HUDEP-2 (cell line): ENCODE measurements around the gene RHBDF1.

Source experiments
- DNase-seq, 76 experiments: peaks; one replicate each; lab custom pipeline; 2025; ENCODE audit not compliant: unreplicated experiment in 76 of 76; lab: John Stamatoyannopoulos, UW

Gene RHBDF1

DNA sequence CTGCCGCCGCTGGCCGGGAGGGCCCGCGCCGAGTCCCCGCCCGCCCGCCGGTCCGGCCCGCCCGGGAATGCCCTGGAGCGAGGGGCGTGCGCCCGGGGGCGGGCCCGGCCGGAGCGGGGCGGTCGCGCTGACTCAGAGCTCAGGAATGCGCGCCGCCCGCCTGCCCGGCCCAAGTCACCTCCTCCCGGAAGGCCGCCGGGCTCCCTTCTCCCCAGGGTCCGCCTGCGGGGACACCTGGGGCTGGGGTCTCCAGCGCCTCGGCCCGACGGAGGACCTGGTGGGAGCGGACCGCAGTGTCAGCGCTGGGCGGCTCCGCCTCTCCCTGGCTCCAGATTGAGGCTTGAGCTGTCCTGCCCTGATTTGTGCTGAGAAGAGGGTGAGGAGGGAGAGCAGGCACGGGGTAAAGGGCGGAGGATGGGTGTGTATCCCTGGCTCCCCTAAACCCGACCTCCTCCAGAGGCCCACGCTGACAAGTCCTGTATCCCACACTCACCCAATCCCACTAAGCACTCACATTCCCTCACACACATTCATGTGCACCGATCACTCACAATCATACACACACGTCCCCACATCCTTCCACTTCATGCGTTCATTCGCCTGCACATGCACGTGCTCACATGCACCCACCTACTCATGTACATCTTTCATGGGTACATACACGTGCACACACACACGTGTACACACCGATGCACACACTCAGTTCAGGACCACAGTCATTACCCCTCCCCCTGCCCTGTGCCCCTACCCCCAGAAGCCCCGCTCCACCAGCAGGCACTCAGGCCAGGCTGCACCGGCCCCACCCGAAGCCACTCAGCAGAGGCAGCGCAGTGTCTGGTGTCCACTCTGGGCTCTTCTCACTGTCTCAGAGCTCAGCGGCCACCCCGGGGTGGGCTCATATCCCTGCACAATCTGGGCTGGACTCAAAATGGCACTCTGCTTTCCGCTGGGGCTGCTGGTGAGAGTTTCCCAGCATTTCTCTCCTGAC, at the start of gene RHBDF1:
RHBDF1 (minus strand) TSS at position 71 of the 988 bp plus-strand sequence. CDS start 7,616 bp downstream, outside the sequence.
- DNase-seq = peak in 13 of 76 experiments; percentile 6 to 38 (median 20)

- DNase-seq = peak in 21 of 76 experiments; percentile 8 to 52 (median 28)
Measured at GRCh38 chr16:120756-121155, 48.3 kb upstream of the RHBDF1 start.

DNA sequence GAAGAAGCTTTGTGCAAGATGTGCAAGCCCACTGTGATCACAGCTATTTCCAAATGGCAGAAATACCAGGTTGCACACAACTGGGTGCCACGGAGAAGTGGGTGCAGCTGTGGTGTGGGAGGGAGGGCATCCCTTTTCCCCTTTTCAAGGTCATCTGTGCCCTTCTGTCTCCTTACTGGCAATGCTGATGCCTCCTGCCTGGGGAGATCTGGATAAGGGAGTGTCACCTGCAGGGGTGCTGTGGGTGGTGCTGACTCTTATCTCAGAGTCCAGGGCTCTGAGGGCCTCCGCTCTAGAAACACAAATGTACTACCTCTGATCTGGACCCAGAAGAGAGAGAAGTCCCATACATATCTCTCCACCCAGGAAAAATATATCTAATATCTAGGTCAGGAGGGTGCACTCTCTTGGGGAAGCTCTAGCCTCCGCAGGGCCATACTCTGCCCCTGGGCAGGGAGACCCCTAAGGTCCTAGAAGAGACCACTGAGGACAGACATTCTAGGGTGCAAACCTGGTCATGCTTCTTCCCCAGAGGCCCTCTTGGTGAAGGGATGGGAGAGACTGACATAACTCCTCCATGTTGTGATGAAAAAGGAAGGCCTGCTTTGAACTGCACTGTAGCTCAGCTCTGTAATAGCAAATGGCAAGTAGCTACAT, 47.5 kb upstream of the RHBDF1 start:
- DNase-seq = peak in 73 of 76 experiments; percentile 43 to 93 (median 76)

GRCh38 chr16:119295-119694, 46.9 kb upstream of the RHBDF1 start:
- DNase-seq = peak in 2 of 76 experiments; percentile 32 to 57

GRCh38 chr16:118857-119256, 46.4 kb upstream of the RHBDF1 start:
- no peak for DNase-seq

- DNase-seq = peak in 73 of 76 experiments; percentile 27 to 90 (median 75)
Measured at GRCh38 chr16:117379-118365, 45.2 kb upstream of the RHBDF1 start.

DNA sequence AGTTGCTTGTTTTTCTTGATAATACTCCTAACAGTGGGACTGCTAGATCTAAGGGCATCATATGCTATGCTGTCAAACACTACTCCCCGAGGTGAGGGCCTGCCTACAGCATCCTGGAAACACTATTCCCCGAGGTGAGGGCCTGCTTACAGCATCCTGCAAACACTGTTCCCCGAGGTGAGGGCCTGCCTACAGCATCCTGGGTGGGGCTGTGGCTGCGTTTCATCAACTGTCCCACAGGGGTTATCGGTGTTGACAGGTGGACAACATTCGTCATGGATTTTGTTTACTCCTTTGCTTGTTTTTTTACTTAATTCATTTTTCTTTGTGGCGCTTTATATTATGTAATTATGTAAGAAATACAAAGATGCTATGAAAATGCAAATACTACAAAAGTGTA, 43.6 kb upstream of the RHBDF1 start:
- no peak for DNase-seq

GRCh38 chr16:114327-114726, 41.9 kb upstream of the RHBDF1 start:
- DNase-seq = no peak

DNA sequence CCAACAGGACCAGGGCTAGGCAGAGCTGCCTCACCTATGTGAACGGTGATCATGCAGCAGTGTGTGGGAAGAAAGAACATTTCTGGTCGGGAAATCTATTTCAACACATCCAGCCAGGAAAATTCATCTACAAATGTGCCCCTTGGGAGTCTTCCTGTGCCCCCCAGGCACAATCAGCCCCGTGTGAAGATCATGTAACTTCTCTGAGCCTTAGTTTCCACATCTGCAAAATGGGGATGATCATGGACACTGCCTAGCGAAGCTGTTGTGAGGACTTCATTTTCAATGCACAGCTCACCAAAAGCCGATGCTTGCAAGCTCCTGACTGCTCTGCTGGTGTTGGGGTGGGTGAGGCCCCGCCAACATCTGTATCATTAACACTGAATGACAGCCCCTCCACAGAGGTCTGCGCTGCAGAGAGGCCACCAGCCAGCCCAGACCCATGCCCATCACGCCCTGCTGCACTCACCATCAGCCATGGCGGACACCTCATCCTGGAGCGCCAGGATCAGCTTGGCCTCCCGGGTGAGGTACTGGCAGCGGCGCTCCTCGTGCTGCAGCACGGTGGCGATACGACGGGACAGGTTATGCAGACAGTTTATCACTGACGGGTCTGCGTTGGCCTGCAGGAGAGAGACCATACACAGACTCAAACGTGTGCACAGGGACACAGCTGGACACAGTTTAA, 39.9 kb upstream of the RHBDF1 start:
- no peak for DNase-seq

DNA sequence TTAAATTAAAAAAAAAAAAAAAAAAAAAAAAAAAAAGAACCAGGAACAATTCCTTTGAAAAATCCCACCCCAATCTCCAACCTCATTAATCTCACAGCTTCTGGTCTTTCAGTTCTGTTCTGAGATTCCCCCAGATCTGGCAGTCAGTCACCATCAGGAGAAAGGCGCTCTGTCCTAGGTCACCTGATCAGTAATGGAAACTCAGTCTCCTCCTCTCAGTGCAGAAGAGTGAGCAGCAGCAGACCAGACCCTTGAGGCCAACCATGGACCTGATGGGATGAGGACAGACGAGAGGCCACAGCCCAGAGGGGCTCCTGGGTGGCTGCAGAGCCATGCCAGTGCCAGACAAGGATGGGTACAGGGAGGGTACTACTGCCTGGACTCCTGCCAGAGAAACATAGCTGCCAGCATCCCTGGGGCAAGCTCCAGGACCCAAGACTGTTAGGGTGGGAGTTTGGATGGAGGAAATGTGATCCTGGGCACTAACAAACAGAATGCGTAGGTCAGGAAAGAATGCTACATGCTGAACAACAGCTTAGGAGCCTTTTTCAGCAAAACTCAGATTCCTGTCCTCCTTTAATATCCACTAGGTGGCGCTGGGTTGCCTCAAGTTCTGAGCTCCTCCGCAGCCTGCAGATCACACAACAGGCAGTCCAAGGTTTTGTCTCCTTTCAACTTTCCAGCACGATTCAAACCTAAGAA, 34.3 kb upstream of the RHBDF1 start:
- peak in 66 of 76 experiments; percentile 9 to 84 (median 54) for DNase-seq

DNA sequence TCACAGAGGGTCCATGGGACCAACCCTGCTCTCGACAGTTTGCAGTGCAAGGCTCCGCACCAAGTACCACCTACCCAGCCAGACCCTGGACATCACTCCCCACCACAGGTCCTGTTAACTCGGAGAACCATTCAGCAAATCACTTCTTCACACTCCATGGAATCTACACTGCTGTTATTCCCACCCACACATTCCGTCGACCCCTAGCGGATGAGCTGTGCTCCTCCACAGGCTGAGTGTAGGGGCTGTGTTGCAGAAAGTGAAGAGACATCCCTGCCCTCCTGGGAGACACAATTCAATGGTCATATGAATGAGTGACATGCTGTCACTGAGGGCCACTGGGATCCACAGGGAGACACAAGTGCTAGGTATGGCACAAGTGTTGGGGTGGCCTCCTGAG, 33.1 kb upstream of the RHBDF1 start:
- DNase-seq = no peak

GRCh38 chr16:104928-105327, 32.5 kb upstream of the RHBDF1 start:
- DNase-seq = peak in 72 of 76 experiments; percentile 43 to 90 (median 70)

- no peak for DNase-seq
Measured at GRCh38 chr16:104355-104754, 31.9 kb upstream of the RHBDF1 start.

DNA sequence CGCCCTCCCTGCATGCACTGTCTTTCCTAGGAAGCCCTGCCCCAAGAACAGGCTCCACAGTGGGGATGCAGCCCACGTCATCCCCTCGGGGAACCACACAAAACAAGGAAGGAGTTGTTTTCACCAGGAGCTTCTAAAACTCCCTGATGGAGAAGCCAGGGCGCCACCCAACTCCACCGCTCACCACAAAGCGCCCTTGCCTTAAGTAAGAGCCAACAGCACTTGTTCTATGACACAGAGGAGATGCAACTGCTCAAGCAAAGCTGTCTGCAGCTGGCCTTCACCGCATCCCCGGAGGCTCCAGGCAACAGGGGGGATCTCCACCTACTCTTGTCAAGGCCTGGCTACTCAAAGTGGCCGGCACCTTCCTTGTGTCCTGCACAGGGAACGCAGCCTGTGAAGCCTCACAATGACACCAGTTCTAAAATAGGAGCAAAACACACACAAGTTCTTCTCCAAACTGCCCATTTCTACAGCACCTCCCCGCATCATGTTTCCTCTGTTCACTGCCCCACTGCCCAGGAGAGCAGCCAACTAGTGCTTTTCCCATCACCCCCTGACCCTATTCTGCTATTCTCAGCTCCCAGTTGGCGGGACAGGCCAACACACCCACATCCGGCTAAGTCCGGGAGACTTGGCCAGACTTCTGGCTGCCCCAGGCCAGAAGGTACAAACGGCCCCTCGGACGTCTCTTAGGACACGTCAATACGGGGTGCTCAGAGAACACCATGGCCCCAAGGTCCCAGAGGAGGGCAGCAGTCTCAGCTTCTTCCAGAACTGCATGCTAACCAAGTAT, 29.8 kb upstream of the RHBDF1 start:
- no peak for DNase-seq

DNA sequence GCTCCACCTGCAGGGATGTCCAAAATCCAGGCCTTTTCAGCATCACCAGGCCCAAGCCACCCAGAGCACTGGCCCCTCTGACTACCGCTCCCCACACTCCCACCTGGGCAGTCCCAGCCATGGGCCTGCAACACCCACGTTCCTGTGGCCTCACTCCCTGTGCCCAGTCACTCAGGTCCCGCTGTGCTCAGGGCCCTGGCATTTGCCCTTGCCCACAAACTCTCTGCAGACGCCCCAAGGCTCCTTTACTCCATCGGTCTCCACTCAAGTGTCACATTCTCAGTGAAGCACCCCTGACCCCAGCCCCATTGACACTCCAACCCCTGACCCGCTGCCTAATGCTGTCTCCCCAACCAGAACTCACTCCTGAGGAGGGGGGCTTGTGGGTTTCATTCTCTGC, 29.2 kb upstream of the RHBDF1 start:
- DNase-seq = no peak

- no peak for DNase-seq
Measured at GRCh38 chr16:100989-101388, 28.6 kb upstream of the RHBDF1 start.

DNA sequence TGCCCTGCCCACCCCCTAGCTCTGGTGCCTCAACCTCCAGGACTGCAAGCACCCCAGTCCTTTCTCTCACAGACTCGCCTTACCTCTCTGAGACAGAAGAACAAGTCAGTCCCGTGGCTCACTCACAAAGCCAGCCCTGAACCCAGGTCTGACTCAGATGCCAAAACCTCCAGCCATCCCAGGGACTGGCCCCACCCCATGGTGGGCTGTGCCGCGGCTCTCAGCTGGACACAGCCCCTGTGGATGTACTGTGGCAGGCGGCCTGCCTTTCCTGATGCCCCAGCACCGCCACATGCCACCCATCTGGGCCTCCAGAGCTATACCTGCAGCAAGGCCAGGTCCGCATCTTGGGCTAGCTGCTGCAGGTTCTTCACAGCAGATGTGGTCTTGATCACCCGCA, 25.4 kb upstream of the RHBDF1 start:
- no peak for DNase-seq

DNA sequence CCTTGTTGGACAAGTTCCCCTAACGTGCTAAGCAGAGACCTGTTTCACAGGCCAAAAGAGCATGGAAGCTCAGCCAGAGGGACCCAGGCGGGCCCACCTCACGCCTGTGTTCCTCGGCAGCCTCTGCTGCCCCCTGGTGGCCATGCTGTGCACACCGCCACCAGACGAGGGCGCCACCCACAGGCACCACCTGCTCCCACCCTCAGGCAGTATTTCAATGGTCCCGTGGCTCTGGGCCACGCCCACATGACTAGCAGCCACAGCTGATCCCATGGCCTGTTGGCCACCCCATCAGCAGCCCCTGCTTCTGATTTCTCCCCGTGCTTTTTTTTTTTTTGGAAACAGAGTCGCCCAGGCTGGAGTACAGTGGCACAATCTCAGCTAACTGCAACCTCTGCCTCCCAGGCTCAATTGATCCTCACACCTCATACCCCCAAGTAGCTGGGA, 24.5 kb upstream of the RHBDF1 start:
- DNase-seq = peak in 74 of 76 experiments; percentile 26 to 95 (median 87)
